ENCODE results near the gene PACRG.

The PACRG gene

DNA sequence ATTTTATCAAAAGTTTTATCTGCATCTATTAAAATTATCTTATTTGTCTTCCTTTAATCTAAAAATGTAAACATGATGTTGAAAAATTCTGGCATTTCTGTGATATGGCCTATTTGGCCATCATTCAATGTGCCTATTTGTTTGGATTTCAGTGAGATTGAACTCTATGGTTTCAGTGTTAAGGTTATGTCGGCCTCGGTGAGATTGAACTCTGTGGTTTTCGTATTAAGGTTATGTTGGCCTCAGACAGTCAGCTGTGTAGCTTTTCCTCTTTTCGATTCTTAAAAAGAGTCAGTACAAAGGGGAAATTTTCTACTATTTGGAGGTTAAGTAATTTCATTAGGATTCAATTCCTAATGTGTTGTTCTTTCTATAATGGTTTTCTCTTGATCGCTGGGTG, 320.6 kb downstream of the PACRG start:
- POLR2A ChIA-PET (ENCODE audit: low non-redundant PET): no interaction called here
- CTCF ChIA-PET: interaction anchor here (0.6 kb wide), 1 partner anchor 15 kb away, joined by 5 read pairs; no protein-coding TSS in a partner anchor
- TF ChIP-seq CTCF (conservative IDR thresholded peaks at IDR 0.05; ENCODE audit: low read depth): no peak
- DNase-seq (ENCODE audit: low spot score): no peak
- H3K27ac ChIP-seq: no peak overlapping the region

DNA sequence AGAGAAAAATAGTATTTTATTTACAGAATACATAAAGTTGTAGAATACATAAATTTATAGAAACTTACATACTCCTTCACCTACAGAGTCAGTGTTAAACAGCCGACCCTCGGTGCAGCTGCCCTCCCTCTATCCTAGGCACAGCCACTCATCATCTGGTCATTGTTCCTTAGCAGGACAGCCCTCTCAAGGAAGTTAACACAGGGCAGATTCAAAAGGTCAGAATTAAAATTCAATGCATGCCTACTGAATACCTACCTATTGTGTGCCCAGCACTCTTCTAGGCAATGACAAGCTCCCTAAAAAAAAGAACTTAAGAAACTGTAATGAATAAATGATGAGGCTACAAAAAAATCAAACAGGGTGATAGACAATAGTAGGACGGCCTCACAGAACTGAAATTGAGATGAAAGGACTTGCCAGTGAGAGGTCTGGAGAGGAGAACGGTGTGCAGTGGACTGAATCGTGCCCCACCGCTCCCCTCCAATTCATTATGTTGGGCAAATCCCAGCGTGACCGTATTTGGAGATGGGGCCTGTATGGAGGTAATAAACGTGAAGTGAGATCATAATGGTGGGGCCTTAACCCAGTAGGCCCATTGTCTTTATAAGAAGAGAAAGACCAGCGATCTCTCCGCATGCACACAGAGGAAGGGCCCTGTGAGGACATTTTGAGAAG, 326.0 kb downstream of the PACRG start:
- no peak for DNase-seq (ENCODE audit: low spot score)
- TF ChIP-seq CTCF (conservative IDR thresholded peaks at IDR 0.05; ENCODE audit: low read depth): no peak
- POLR2A ChIA-PET (ENCODE audit: low non-redundant PET): no interaction called here
- H3K27ac ChIP-seq: no peak overlapping the region
- CTCF ChIA-PET: no interaction called here

GRCh38 chr6:163054641-163055040, 326.9 kb downstream of the PACRG start:
- DNase-seq (ENCODE audit: low spot score): no peak
- H3K27ac ChIP-seq: no peak overlapping the region
- no peak for TF ChIP-seq CTCF (conservative IDR thresholded peaks at IDR 0.05; ENCODE audit: low read depth)
- POLR2A ChIA-PET (ENCODE audit: low non-redundant PET): no interaction called here
- CTCF ChIA-PET: no interaction called here

GRCh38 chr6:163057260-163057659, 329.5 kb downstream of the PACRG start:
- DNase-seq (ENCODE audit: low spot score): no peak
- no peak overlapping the region for H3K27ac ChIP-seq
- POLR2A ChIA-PET (ENCODE audit: low non-redundant PET): no interaction called here
- TF ChIP-seq CTCF (conservative IDR thresholded peaks at IDR 0.05; ENCODE audit: low read depth): no peak
- CTCF ChIA-PET: no interaction called here

DNA sequence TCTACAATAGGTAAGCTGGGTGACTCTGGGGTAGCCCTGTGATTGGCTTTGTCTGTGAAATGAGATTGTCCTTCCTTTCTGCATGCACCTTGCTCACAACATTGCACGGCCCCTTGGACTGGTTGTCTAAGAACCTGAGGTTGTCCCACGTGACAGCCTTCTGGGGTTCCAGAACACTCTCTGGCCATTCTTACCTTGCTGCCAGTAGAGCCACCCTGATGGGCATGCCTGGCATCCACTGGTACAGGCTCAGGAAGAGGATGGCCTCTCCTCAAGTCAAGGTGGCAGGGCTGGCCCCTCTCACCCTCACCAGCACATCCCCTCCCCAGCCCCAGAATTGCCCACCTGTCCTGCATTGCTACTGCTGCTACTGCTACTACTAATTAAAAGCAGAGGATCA, 335.0 kb downstream of the PACRG start:
- CTCF ChIA-PET: no interaction called here
- H3K27ac ChIP-seq: no peak overlapping the region
- no peak for TF ChIP-seq CTCF (conservative IDR thresholded peaks at IDR 0.05; ENCODE audit: low read depth)
- no peak for DNase-seq (ENCODE audit: low spot score)
- POLR2A ChIA-PET (ENCODE audit: low non-redundant PET): no interaction called here

- DNase-seq (ENCODE audit: low spot score): no peak
- TF ChIP-seq CTCF (conservative IDR thresholded peaks at IDR 0.05; ENCODE audit: low read depth): no peak
- ChIA-PET POLR2A (ENCODE audit: low non-redundant PET) (no interaction called here), CTCF (interaction anchor here (0.7 kb wide), 1 partner anchor 15 kb away, joined by 5 read pairs; no protein-coding TSS in a partner anchor)
- no peak overlapping the region for H3K27ac ChIP-seq
These were observed 335.8 kb downstream of the PACRG start for GRCh38 chr6:163063561-163063960.

Measured in RWPE1 (cell line).